Endodermal cell (in vitro differentiated cells): ENCODE results near the gene SPOCK1. TPM values are rescaled to one million over a fixed set of nuclear protein-coding genes. Genes with fewer than 3 reads are reported as not detected.

ENCODE experiments used
- DNase-seq: peaks from one replicate; pipeline ENCODE4 v3.0.0-alpha.2; 2017
- H3K27ac ChIP-seq: 2 replicates; pipeline ENCODE4 v1.5.1; 2013; ENCODE audit warnings: mild to moderate bottlenecking, low read depth, low read length, moderate library complexity
- H3K27me3 ChIP-seq: 2 replicates; pipeline ENCODE4 v1.6.1; 2013; ENCODE audit warnings: mild to moderate bottlenecking, low read length, moderate library complexity; ENCODE audit not compliant: insufficient read depth, control insufficient read depth, poor library complexity, severe bottlenecking
- H3K36me3 ChIP-seq: 2 replicates; pipeline ENCODE4 v1.7.0; 2013; ENCODE audit warnings: mild to moderate bottlenecking, low read length, moderate library complexity; ENCODE audit not compliant: control insufficient read depth, insufficient read depth
- H3K4me1 ChIP-seq: one replicate; pipeline ENCODE4 v1.7.0; 2013; ENCODE audit warnings: low read length; ENCODE audit not compliant: control insufficient read depth, insufficient read depth
- H3K4me3 ChIP-seq: 2 replicates; pipeline ENCODE4 v1.5.1; 2013; ENCODE audit warnings: mild to moderate bottlenecking, low read length, moderate library complexity
- H3K9ac ChIP-seq: 2 replicates; pipeline ENCODE4 v1.6.1; 2013; ENCODE audit warnings: mild to moderate bottlenecking, low read length, moderate library complexity; ENCODE audit not compliant: poor library complexity, severe bottlenecking; ENCODE audit errors: extremely low read depth
- H3K9me3 ChIP-seq: 2 replicates; pipeline ENCODE4 v1.6.1; 2013; ENCODE audit warnings: mild to moderate bottlenecking, low read length, moderate library complexity; ENCODE audit not compliant: control insufficient read depth
- H3K27ac Mint-ChIP-seq: 2 replicates; pipeline ENCODE4 v1.8.0; 2020; ENCODE audit warnings: mixed read lengths
- H3K27me3 Mint-ChIP-seq: 2 replicates; pipeline ENCODE4 v1.8.0; 2021; ENCODE audit warnings: mild to moderate bottlenecking, mixed read lengths; ENCODE audit not compliant: insufficient read depth
- H3K36me3 Mint-ChIP-seq: 2 replicates; pipeline ENCODE4 v1.8.0; 2020; ENCODE audit warnings: low read depth, mixed read lengths
- H3K4me1 Mint-ChIP-seq: 2 replicates; pipeline ENCODE4 v1.8.0; 2020; ENCODE audit warnings: mixed read lengths
- H3K4me3 Mint-ChIP-seq: 2 replicates; pipeline ENCODE4 v1.8.0; 2020; ENCODE audit warnings: mild to moderate bottlenecking, moderate library complexity, mixed read lengths
- H3K9me3 Mint-ChIP-seq: 2 replicates; pipeline ENCODE4 v1.8.0; 2020; ENCODE audit warnings: mild to moderate bottlenecking, mixed read lengths
- WGBS, 2 experiments: methylation state at CpG; one replicate each; pipeline versions ENCODE4 v1.1.5 to v1.1.7; 2013; ENCODE audit warnings: missing lambda C conversion rate in 2 of 2, mixed read lengths in 1 of 2; ENCODE audit not compliant: insufficient coverage in 1 of 2, insufficient read length in 1 of 2; 5-methylcytosine and 5-hydroxymethylcytosine counted together
- total RNA-seq, 2 donors: library from RNA; stranded (reverse); fragmentation: NEBNext Ultra II Directional in 1 of 2; extraction: Animal tissue kit (Norgen Biotek cat#: 25700) in 1 of 2; gene quantifications; 2 replicates in 1 of 2; 3 replicates in 1 of 2; pipeline ENCODE4 v1.2.1, GENCODE V29; 2021
- TF ChIP-seq, protein P1 (sequence below): fragments of 200-600 bp; sonication (generic); conservative IDR thresholded peaks from 2 replicates; pipeline ENCODE4 v1.5.0; 2021; ENCODE audit warnings: antibody characterized with exemption, mild to moderate bottlenecking

The SPOCK1 gene
- total RNA-seq, 2 donors from 2014 or later: 25.8 to 39.8 TPM

DNA sequence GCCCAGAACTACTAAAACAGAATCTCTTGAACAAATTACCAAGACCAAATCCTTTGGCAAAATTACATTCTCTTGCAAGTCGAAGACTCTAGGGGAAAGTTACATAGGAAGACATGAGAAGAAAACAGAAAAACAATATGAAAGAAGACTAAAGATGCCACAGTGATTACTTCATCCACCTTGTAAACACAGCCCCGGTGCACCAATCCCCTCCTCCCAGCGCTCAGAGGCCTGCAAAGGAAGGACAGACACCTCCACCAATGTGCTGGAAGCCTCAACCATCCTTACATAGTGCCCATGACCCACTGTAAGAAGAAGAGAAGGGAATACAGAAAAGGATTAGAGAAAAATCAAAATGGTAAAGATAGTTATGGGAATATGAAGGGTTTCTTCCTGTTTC, 218.5 kb downstream of the SPOCK1 start:
- Histone ChIP-seq H3K4me1 (peaks cover 7% of the 10 kb centered on the region), H3K4me3 (no peak overlapping the region), H3K9me3 (no peaks in the 10 kb centered on the region), H3K27me3 (no peaks in the 10 kb centered on the region), H3K36me3 (no peaks in the 10 kb centered on the region), H3K9ac (no peak overlapping the region), H3K27ac (no peak overlapping the region)
- TF ChIP-seq, protein P1, sequence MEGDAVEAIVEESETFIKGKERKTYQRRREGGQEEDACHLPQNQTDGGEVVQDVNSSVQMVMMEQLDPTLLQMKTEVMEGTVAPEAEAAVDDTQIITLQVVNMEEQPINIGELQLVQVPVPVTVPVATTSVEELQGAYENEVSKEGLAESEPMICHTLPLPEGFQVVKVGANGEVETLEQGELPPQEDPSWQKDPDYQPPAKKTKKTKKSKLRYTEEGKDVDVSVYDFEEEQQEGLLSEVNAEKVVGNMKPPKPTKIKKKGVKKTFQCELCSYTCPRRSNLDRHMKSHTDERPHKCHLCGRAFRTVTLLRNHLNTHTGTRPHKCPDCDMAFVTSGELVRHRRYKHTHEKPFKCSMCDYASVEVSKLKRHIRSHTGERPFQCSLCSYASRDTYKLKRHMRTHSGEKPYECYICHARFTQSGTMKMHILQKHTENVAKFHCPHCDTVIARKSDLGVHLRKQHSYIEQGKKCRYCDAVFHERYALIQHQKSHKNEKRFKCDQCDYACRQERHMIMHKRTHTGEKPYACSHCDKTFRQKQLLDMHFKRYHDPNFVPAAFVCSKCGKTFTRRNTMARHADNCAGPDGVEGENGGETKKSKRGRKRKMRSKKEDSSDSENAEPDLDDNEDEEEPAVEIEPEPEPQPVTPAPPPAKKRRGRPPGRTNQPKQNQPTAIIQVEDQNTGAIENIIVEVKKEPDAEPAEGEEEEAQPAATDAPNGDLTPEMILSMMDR: no peak
- Mint-ChIP-seq H3K36me3 (no peaks in the 10 kb centered on the region), H3K27me3 (peaks cover 56% of the 10 kb centered on the region), H3K4me3 (no peak overlapping the region), H3K27ac (peak overlapping the region; percentile 66), H3K4me1 (peaks cover 38% of the 10 kb centered on the region), H3K9me3 (no peaks in the 10 kb centered on the region)
- 81% methylated on average over 3 of the region's 3 CpGs; no CpG with 5 or more reads in 1 of the 2 experiments for WGBS, 2 experiments
- DNase-seq: peak; percentile 69

DNA sequence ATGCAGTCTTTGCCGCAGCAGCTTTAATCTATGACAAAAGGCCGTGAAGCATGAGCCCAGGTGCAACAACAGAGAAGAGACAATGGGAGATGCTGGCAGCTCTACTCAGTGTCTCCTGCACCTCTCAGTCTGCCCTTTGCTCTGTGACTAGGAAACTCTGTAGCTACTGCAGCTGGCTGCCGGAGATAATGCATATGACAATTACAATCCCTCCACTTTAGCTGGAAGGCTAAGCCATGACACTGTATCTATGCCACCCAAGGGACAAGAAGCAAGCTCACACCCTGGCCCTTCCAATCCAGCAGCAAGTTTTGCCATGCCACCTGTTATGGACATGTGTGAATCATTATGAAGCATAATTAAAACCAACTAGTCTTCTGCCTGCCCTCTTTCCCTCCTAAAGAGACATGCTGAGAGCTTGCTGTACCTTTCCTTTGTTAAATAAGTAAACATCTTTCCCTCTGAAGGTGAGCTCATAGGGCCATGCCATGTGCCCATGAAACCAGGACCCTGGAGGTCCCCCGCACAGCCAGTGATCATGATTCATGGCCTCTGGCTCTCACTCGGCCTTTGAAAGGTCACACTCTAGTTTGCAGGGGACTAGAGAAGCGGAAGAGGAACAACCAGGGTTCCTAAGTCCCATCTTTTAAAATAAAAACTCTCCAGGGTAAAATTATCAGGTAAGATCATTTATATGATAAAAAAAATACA, 219.4 kb downstream of the SPOCK1 start:
- Mint-ChIP-seq H3K27ac (peak overlapping the region; percentile 56), H3K9me3 (no peaks in the 10 kb centered on the region), H3K36me3 (no peaks in the 10 kb centered on the region), H3K27me3 (peaks cover 46% of the 10 kb centered on the region), H3K4me3 (no peak overlapping the region), H3K4me1 (peaks cover 33% of the 10 kb centered on the region)
- 91 to 96% methylated on average over 3 to 6 of the region's 6 CpGs for WGBS, 2 experiments
- H3K9ac ChIP-seq: no peak overlapping the region
- no peak overlapping the region for H3K4me3 ChIP-seq
- H3K27ac ChIP-seq: no peak overlapping the region
- no peaks in the 10 kb centered on the region for H3K27me3 ChIP-seq
- TF ChIP-seq, protein P1: no peak
- H3K9me3 ChIP-seq: no peaks in the 10 kb centered on the region
- no peak for DNase-seq
- no peaks in the 10 kb centered on the region for H3K36me3 ChIP-seq
- peaks cover 7% of the 10 kb centered on the region for H3K4me1 ChIP-seq

DNA sequence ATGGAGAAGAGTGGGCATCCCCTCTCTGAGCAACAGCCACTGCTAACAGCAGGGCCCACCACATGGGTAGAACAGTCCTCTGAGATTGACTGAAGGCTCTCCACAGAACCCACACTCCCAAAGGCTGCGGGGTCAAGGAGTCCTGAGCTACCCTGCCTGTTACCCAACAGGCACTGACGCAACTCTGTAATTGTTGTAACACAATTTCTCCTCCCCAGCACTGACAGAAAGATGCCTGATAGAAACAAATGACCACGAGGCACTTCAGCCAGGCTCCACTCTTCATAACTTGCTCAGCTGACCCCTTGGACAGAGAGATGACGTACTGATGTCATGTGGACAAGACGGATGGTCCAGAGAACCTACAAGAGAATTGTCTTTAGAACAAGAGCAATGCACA, 220.7 kb downstream of the SPOCK1 start:
- Histone ChIP-seq H3K9me3 (no peaks in the 10 kb centered on the region), H3K36me3 (no peaks in the 10 kb centered on the region), H3K27me3 (no peaks in the 10 kb centered on the region), H3K27ac (no peak overlapping the region), H3K9ac (no peak overlapping the region), H3K4me1 (peaks cover 7% of the 10 kb centered on the region), H3K4me3 (no peak overlapping the region)
- Mint-ChIP-seq H3K4me1 (peaks cover 33% of the 10 kb centered on the region), H3K4me3 (no peak overlapping the region), H3K27me3 (peaks cover 34% of the 10 kb centered on the region), H3K9me3 (no peaks in the 10 kb centered on the region), H3K27ac (no peak overlapping the region), H3K36me3 (no peaks in the 10 kb centered on the region)
- WGBS, 2 experiments: 92 to 95% methylated on average over 4 to 5 of the region's 5 CpGs
- no peak for DNase-seq
- TF ChIP-seq, protein P1: no peak
